DMS114 treated with DMSO at 0.1 percent for 48 hours (cell line): Measurements from ENCODE around the gene VAMP3.

Source experiments
- DNase-seq: peaks from one replicate; lab custom pipeline; 2025; ENCODE audit not compliant: unreplicated experiment; lab: John Stamatoyannopoulos, UW

The VAMP3 gene

GRCh38 chr1:7770997-7771822, at the start of gene VAMP3:
TSS of gene VAMP3 (plus strand) at chr1:7771296. CDS start at chr1:7771384, 88 bp downstream.
- peak; percentile 62 for DNase-seq

GRCh38 chr1:7721940-7722669, 49.0 kb upstream of the VAMP3 start:
- DNase-seq, result no peak

GRCh38 chr1:7722670-7723012, 48.5 kb upstream of the VAMP3 start:
- no peak for DNase-seq

DNA sequence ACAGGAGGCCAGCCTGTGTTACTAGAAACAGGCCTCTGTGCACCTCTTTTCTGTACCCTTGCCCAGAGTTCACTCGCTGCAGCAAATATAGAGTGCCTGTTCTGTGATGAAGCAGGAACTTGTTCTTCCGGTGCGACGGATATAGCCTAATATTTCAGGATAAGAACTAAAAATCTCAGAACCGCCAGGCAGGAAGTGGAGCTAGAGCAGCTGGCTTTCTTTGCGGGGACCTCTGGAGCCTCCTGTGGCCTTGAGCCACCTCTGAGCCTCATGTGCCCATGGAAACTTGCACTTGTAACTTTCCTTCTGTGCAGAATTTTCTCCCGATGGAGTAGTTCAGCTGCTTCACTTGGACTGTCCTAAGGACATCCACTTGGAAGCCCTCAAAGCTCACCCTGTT, 44.5 kb upstream of the VAMP3 start:
- no peak for DNase-seq

- DNase-seq, result no peak
Observed at GRCh38 chr1:7727809-7728471, 43.2 kb upstream of the VAMP3 start.

DNA sequence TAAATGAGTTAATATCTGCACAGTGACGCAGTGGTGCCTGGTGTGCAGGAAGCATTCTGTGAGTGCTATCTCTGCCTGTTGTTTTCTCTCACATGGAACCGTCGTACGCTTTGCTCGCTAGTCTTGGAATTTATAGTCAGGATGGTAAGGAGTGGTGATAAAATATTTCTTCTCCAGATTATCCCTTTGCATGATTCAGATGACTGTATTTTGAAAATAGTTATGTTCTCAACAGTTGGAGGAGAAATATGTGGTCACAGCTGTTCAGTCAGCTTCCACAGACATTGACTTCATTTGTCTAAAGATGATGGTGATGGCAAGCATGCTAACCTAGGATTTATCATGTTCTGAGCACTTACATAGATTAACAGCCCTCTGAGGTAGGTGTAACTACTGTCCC, 41.3 kb upstream of the VAMP3 start:
- no peak for DNase-seq

- DNase-seq, result no peak
Observed at GRCh38 chr1:7732331-7732730, 38.8 kb upstream of the VAMP3 start.

DNA sequence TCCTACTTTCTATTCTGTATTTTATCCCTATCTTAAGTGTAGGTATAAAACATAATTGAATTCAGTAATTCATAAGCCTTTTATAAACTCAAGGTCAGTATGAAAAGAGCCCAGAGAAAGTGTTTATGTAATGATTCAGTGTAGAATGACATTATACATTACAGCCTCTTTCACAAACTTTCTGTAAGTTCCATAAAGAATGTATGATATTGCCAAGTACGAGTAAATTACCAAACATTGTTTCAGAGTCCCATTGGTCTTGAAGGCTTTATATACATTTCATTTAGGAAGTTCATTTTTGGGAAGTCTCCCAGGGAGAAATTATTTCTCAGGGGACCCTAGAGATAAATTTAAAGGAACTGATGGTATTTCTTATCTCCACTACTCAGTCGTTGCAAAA, 37.8 kb upstream of the VAMP3 start:
- DNase-seq, result no peak

DNA sequence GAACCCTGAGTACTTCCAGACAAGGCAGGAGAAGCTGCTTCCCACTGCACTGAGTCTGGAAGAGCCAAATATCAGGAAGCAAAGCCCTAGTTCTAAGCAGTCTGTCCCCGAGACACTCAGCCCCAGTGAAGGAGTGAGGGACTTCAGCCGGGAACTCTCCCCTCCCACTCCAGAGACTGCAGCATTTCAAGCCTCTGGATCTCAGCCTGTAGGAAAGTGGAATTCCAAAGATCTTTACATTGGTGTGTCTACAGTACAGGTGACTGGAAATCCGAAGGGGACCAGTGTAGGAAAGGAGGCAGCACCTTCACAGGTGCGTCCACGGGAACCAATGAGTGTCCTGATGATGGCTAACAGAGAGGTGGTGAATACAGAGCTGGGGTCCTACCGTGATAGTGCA, 33.1 kb upstream of the VAMP3 start:
- DNase-seq, result no peak

- DNase-seq, result no peak
Observed at GRCh38 chr1:7743346-7743745, 27.8 kb upstream of the VAMP3 start.

- DNase-seq, result no peak
Observed at GRCh38 chr1:7744882-7745281, 26.2 kb upstream of the VAMP3 start.

DNA sequence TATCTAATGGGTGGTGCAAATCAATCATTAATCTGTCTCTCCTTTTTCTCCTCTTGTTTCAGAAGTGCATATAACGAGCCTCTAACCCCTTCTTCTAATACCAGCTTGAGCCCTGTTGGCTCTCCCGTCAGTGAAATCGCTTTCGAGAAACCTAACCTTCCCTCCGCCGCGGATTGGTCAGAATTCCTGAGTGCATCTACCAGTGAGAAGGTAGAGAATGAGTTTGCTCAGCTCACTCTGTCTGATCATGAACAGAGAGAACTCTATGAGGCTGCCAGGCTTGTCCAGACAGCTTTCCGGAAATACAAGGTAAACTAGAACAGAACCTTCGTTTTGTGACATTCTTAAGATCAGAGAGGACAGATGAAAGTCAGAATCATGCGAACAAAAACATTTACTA, 25.3 kb upstream of the VAMP3 start:
- no peak for DNase-seq

DNA sequence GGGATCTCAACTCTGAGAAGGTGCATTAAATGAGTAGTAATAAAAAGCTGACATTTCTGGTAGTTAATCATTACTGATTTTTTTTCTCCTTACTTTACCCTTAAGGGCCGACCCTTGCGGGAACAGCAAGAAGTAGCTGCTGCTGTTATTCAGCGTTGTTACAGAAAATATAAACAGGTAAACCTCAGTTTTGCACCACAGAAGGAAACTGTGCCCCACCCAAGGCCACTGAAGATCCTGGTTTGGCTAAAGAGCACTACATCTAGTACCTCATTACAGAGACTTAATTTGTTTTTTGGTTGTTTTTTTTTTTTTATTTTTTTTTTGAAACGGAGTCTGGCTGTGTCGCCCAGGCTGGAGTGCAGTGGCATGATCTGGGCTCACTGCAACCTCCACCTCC, 23.5 kb upstream of the VAMP3 start:
- no peak for DNase-seq

DNA sequence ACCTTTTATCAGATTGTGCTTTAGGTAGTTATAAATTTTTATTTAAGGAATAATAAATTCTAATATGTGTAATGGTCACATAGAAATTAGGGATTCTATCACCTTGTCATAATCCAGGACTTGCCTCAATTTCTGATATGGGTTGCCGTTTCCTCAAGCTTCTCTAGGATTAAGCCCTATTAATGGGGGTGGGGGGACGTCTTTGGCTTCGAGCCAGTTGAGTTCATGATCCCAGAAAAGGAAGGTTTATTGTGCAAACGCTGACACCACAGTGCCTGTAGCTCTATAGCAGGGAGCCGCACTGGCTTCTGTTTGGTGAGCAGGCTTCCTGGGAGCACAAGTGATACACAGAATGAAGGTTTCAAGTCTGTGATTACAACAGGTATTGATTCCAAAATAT, 22.0 kb upstream of the VAMP3 start:
- no peak for DNase-seq

GRCh38 chr1:7751174-7751573, 19.9 kb upstream of the VAMP3 start:
- no peak for DNase-seq

- peak; percentile 62 for DNase-seq
Observed at GRCh38 chr1:7752512-7753417, 18.3 kb upstream of the VAMP3 start.

- no peak for DNase-seq
Observed at GRCh38 chr1:7753641-7754040, 17.5 kb upstream of the VAMP3 start.

DNA sequence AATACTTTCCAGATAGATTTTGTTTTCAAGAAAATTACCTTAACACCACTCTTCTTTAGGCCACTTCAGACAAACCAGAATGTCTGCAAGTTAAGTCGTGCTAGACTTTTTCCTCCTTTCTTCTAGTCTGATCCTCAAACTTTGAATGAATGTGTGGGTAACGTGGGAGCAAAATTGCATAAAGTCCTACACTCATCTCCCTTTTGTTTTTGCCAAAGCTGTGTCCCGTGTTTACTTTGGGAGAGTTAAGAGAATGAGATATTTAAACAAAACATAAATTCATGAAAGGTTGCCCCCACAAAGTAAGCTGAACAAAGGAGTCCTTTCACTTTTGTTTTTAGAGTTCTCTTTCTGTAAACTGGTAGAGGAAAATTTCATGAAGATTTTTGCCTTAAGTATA, 16.9 kb upstream of the VAMP3 start:
- no peak for DNase-seq

DNA sequence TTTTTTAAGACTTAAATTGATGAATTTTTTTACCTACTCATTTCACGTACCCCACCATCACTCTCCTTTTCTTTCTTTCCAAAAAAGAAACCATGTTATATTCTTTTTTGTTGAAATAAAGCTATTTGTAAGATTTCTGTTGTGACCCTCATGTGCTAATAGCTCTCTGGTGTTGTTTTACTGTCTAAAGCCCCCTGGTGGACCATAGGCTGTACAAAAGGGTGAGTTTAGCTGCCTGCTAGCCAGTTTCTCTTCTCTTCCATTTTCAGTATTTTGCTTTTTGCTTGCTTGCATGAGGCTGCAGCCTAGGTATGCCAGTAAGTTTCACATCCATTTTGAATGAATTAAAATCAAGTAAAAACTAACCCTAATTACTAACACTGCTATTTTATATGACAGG, 15.6 kb upstream of the VAMP3 start:
- peak; percentile 57 for DNase-seq

DNA sequence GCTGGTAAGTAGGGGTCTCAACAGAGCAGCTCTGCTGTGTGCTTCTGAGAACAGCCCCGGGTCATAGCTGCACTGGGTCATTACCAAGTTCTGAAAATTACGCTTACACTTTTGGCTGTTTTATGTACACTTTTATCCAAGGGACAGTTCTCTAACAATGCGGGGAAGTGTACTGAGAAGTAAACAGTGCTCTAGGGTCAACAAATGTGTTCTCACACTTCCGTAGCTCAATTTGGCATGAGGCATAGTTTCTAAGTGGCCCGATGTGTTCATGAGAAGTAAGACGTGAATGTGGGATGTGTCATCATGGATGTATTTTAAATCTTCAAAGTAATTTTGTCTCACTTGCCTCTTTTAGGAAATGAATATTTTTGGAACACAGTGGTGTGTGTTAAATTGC, 10.9 kb upstream of the VAMP3 start:
- no peak for DNase-seq

GRCh38 chr1:7761103-7761502, 10.0 kb upstream of the VAMP3 start:
- DNase-seq, result no peak
